Fibroblast of lung (primary cell): ENCODE measurements around the gene PARP12.

ENCODE experiments used
- CTCF ChIP-seq, 2 donors: IDR thresholded peaks in 1 of 2; conservative IDR thresholded peaks in 1 of 2; 1 replicate in 1 of 2; 2 replicates in 1 of 2; pipeline ENCODE4 v1.5.1; 2011 to 2012; ENCODE audit warnings: low read length in 2 of 2, control low read depth in 1 of 2, inconsistent platforms in 1 of 2, low read depth in 1 of 2, mild to moderate bottlenecking in 1 of 2
- EZH2 ChIP-seq: IDR thresholded peaks from 2 replicates; pipeline ENCODE4 v1.5.1; 2012; ENCODE audit warnings: low read length, control low read depth, mild to moderate bottlenecking; ENCODE audit errors: missing control alignments

- TF ChIP-seq CTCF (conservative IDR thresholded peaks at IDR 0.05 in 1 of 2, IDR thresholded peaks at IDR 0.05 in 1 of 2; ENCODE audit: low read depth in 1 of 2, low read length in 2 of 2) (no peak), EZH2 (no peak)
These were observed 8.8 kb downstream of the PARP12 start for GRCh38 chr7:140053812-140054539.
